Body of pancreas (tissue), 4 donors: ENCODE results near the gene TMEM135.

Experiments
- CTCF ChIP-seq, 7 experiments: fragments of 450-650 bp in 4 of 7; fragments of 200-600 bp in 3 of 7; sonication (generic) in 3 of 7; IDR thresholded peaks; one replicate each; pipeline ENCODE4 v1.5.1; 2016 to 2019; ENCODE audit warnings: antibody characterized with exemption in 7 of 7
- POLR2A ChIP-seq, 3 donors: fragments of 450-650 bp; IDR thresholded peaks; one replicate each; pipeline ENCODE4 v1.6.1; 2016; ENCODE audit warnings: antibody characterized with exemption in 3 of 3, mild to moderate bottlenecking in 2 of 3

GRCh38 chr11:87179621-87180020, 141.9 kb downstream of the TMEM135 start:
- TF ChIP-seq CTCF (IDR thresholded peaks at IDR 0.05) = no peak
- TF ChIP-seq POLR2A (IDR thresholded peaks at IDR 0.05) = no peak
